Middle frontal gyrus (tissue), 1 donor: Measurements from ENCODE around the gene GPSM1.

Source experiments
- DNase-seq: peaks from one replicate; pipeline ENCODE4 v3.0.0-alpha.2; 2015; ENCODE audit warnings: low spot score; ENCODE audit errors: extremely low spot score

The GPSM1 gene

DNA sequence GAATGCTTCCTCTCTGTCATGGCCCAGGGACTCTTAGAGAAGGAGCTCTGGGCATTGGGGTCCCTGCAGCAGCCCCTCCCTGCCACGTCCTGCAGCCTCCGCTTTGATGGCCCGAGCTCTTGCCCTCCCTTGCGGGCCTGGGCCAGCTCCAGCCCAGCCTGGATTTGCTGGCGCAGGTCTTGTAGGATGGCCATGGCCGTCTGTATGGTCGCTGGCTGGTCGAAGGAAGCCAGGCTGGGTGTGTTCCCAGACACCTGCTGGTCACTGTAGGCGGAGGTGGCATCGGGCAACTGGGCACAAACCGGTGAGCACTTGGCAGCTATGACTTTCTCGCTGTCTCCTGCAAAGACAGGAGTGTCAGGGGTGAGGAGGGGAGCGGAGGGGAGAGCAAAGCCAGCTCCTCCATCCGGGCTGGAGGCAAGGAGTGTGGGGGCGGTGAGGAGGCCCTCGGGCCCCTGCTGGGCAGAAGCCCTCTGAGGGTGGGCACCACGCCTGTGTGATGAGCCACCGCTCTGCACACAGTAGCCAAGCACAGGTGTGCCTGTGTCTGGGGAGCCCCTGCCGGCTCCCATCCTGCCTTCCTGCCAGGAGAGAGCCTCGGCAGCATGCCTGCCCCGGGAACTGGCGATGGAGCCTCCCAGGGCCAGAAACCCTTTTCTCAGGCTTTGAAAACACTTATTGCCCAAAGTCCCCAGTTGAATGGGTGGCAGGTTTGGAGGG lies 35.9 kb upstream of the GPSM1 start:
- DNase-seq, result no peak

DNA sequence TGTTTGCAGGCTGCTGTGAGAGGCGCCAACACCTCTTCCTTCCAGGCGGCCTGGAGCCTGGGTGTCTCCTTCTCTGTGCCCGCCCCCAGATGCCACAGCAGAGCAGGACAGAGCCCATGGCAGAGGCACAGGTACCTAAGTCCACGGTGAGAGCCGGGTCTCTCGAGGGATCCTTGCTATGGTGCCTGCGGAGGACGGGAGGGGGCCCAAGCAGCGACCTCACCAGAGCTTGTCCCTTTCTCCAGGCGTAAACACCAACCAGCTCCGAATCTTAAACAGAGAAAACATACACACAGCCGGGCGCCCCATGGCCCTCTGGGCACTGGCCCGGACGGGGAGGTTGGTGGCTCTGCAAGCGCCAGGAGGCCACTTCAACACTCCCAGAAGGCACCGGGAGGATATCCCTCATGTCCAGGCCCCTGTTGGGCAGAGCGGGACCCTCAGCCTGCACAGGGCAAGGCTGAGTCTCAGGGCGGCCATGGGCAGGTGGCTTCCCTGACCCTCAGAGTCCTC lies 35.3 kb upstream of the GPSM1 start:
- DNase-seq, result no peak

DNA sequence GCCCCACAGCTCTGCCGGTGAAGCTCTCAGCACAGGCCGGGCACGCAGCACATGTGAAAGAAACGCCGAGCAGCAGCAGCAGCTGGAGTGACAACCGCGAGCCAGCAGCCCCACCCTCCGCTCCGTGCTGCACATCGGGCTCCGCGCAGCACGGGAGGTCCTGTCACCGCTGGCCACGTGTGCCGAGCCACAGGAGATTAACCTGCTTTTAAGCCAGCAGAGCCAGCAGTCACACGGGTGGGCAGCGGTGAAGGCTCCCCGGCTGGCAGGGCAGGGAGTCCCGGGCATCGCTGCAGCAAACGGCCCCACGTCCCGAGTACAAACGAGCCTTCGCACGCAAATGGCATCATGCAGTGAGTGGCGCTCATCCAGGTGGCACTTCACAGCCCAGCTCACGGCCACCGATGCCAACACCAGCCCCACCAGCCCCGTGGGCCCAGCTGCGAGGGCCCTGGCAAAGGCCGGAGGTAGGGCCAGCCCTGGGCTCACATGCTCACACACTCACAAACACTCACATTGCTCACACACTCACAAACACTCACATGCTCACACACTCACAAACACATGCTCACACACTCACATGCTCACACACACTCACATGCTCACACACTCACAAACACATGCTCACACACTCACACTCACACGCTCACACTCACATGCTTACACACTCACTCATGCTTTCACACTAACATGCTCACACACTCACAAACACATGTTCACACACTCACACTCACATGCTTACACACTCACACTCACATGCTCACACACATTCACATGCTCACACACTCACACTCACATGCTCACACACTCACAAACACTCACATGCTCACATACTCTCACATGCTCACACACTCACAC lies 34.5 kb upstream of the GPSM1 start:
- no peak for DNase-seq

DNA sequence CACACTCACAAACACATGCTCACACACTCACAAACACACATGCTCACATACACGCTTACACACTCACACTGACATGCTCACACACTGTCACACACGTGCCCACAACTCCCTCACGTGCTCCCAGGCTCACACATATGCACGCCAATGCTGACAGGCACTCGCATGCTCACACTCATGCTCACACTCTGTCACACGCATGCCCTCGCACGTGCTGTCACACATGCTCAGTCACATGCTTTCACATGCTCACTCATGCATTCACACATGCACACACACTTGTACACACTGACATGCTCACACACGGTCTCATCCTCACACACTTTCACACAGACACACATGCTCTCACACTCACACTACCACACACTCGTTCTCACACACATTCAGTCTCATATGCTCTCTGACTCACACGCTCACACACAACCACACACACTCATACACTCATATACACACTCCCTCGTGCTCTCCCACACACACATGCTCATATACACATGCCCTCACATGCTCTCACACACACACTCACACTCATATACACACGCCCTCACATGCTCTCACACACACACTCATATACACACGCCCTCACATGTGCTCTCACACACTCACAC lies 33.8 kb upstream of the GPSM1 start:
- no peak for DNase-seq

DNA sequence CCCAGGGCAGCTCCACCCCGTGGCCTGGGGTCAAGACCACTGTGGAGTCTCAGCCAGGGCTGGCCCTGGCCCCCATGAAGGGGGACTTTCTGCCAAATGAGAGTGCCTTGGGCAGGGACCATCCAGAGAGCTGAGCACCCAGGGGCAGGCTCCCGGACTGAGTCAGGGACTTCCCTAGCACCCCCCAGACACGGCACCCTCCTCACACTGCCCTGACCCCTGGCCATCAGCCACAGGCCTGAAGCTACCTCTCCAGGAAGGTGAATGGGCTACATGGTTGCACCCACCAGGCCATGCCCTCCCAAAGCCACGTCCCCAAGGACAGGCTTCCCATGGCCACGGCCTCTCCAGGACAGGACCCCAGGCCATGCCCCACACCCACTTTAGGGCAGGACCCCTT lies 32.9 kb upstream of the GPSM1 start:
- DNase-seq, result no peak

DNA sequence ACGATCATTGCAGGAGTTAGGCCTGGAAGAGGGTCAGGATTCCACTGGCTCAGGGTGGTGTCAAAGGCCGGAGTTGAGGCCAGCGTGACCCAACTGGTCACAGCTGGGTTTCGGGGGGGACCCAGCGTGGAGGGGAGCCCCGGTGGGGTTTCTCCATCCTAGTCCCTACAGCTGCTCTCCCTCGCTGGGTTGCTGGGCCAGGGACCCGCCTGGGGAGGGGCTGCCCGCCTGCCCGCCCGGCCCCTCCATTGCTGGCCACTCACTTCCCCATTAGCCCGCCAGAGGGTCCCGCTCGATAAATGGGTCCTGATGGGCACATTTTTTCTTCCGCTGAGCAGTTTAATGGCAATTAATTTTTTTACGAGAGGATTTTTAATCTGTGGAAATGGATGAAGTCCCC lies 32.3 kb upstream of the GPSM1 start:
- DNase-seq, result no peak

DNA sequence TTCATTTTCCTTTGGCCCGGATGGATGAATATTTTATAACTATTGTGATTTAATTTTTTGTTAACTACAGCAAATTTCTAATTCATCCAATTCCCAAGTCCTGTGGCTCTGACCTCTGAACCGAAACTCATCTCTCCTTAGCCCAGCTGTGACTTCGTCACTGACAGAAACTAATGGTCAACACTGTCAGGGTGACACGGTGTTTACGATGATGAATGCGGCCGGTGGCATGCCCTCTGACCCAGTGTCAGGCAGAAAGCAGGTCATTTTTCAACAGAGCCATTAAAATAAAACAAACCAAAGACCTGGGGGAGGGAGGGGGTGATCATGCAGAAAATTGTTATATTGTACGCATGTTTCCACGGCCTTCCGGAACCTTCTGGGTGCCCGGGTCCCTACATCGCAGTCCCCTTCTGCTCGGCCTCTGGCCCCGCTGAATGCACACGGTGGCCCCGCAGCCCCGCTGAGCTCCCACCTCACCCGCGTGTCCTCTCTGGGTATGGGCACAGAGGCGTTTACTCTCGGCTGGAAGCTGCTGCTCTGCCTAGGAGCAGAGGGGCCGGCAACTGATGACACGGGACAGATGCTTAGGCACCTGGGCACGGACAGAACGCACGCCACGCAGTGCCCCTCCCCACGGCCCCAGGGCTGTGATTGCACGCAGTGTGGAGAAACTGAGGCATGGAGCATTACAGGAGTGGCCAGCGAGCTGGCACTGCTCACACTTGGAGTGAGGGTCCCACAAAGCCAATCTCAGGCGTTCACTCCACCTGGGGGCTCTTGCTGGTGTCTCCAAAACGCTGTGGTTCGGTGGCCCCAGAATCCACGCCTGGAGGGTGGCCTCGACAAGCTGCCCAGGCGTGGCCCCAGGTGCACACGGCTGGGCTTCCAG lies 31.6 kb upstream of the GPSM1 start:
- no peak for DNase-seq

DNA sequence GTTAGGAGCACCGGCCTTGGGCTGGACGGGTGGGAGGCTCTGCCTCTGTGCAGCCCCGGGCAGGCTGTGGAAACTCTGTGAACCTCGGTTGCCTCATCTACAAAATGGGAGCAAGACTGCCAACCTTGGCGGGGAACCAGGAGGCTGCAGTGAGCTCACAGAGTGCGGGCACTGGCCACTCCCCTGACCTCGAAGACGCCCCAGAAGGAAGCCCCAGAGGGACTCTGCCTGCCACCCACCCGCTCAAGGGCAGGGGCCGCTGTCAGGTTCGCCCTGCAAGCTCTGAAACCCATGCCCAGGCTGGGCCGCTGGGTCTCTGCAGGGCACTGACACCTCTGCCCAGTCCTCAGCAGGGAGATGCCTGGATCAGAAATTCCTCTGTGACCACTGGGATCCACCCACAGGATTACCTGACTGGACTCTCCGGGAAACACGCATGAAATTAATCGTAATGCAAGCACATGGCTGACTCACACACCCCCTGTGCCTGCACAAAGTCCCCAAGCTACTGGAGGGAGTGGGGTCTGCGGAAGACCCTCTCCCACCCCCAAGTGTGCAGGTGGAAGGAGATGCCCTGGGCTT lies 30.8 kb upstream of the GPSM1 start:
- DNase-seq, result no peak

DNA sequence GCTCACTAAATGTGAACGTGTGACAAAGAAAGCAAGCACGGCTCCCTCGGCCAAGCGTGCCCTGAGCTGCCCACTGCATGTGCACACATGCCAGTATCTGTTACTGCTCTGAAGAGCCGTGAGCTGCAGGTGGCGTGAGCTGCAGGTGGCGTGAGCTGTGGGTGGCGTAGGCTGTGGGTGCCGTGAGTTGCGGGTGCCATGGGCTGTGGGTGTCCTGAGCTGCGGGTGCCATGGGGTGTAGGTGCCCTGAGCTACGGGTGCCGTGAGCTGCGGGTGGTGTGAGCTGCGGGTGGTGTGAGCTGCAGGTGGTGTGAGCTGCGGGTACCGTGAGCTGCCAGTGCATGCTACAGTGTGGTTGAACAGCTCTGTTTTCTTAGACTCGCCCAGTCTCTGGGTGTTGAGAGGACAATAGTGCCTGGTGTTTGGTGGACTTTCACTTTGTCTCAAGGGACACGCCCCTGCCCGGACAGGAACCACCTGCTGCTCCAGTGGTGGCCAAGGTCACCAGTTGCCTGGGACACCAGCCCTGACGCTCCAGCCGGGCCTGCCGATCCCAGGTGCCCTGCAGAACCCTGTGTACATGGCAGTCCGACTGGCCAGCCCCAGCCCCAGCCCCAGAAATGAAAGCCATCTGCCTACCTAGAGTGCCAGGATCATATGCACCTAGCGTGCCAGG lies 30.2 kb upstream of the GPSM1 start:
- DNase-seq, result no peak

DNA sequence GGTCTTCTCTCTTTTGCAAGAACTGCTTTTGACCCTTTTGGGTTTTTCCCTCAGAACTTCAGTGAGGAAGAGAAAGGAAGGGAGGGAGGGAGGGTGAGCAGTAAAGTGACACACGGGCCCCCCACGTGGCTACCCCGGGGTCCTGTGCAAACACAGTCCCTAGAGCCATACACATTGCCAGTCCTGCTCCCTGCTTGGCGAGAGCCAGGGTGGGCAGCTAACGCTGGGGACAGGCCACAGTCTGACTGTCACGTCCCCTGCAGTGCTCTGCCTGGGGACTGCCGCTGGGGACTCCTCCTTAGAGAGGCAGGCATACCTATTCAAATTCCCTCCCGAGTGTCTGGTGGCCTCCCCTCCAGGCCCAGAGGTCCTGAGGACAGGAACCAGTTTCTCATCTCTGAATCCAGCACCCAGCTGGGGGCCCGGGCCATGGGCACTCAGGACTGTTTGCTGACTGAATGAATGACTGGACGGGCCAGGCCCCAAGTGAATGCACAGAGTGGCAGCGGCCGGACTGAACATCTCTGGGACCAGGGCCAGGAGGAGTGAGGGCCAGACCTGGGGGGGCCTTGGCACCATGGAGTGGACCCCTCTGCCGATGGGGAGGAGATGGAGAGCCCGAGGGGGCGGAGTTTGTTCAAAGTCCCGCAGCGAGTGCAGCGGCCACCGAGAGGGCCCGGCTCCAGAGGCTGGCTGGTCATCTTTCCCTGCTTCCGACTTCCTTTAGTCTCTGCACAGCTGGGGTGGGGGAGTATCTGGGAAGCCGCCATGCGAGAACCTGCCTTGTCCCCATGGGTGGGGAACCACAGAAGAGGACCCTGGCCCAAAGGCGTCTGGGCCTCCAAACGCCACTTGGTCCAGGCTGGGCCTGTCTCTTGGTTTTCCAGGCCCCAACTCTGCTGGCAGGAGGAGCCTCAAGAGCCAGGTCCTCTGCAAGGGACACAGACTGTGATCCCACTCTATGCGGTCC lies 29.3 kb upstream of the GPSM1 start:
- DNase-seq, result no peak

DNA sequence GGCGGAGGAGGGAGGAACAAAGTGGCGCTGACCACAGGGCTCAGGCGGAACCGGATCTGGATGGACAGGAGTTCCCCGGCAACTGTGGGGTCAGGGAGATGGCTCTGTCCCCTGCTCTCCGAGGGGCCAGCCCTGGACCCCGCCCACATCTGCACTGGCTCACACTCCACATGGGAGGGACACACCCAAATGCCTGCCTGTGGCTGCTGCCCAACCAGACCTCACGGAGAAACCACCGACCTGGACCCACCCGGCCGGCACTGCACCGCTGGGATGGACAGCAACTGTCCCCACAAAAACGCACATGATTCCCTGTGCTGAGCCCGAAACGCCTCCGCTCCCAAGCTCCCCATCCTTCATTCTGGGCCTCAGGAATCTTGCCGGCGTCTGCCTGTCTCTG lies 28.2 kb upstream of the GPSM1 start:
- DNase-seq, result no peak

DNA sequence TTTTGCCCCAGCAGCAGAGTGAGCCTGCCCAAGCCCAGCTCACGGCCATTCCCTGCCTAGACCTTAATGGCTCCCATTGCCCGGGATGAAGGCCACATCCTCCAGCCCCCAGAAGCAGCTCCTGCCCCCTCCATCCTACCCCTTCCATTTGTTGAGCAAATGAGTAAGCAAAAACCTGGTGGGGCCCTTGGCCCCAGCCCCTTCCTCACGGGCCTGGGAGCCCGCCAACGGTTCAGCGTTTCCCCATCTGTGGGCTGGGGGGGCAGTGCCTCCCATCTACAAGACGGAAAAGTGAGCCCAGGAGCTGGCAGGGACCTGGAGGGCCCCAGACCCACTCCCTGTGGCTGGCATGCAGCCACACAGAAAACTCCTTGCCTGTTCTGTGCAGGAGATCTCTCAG lies 27.8 kb upstream of the GPSM1 start:
- DNase-seq, result no peak

DNA sequence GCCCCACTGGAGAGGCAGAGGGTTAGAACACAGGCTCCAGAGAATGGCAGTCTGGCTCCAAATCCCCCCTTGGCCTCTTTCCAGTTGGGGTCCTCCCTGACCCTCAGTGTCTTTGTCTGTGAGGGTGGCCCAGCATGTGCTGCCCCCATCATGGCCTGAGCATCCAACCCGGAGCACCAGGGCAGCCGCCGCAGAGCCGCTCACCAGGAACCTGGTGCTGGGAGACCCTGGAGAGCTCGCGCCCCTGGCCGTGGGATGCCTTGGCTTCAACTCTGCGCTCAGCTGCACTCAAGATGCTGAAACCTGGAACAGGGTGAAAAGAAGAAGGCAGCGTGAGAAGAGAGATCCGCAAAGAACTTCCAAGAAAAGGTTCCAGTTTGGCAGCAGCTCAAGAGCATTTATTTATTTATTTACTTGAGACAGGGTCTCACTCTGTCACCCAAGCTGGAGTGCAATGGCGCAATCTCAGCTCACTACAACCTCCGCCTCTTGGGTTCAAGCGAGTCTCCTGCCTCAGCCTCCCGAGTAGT lies 27.3 kb upstream of the GPSM1 start:
- no peak for DNase-seq

DNA sequence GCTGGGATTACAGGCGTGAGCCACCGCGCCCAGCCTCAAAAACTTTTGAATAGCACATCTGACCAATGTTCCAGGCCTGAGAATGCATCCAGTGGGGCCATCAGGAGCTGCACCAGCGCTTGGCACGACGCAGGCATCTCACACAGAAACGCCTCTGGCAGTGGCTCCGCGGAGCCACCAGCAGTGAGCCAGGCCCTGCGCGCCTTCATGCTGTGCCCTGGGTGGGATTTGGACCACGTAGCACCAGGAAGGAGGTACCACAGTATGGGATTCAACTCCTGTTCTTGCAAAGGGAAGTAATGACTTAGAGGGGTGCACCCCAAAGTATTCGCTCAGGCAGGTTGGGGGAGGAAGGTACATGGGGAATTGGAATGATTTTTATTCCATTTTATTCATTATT lies 26.5 kb upstream of the GPSM1 start:
- no peak for DNase-seq

DNA sequence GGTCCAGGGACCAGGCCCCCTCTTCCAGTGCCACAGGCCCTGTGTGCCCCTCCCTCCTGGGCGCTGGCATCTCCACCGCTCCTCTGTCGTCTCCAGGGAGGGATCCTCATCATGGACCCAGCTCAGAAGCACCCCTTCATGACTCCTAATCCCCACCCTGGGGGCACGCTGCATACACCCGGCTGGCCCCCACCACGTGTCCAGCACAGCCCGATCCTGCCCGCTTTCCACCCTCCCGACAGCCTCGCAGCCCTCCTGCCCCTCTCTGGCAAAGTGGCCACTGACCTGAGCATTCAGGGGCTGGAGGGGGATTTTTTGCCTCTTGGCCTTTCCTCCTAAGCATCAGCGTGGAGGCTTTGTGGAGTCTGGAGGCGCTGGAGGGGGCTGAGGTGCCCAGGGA lies 24.8 kb upstream of the GPSM1 start:
- no peak for DNase-seq

DNA sequence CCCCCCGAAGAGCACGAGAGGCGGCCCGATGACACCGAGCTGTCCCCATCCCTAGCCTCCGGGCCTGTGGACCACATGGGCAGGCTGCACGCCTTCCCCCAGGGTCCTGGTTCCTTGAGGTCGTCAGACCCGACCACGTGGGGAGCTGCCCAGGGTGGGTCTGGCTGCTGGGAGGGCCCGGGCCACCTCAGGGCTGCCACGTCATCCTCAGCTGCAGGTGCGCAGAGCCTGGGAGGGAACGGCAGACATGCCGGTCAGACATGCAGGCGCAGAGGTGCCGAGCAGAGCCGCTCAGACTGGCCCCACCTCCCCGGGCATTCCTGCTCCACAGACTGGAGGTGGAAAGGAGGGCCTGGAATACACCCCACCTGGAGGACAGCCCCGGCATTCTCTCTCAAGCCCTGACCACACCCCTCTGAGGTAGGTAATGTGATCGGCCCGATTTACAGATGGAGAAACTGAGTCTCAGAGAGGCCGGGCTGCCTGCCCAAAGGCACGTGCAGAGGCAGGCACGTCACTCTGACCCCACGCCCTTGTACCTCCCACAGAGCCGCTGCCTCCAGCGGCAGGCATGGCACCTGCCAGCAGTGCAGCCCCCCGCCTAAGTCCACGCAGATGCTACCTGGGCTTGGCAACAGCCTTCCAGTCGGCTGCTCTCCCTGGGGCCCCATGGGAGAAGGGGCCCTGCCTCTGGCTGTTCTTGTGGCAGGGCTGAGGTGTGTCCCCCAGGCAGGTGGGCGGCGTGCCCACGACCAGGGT lies 24.1 kb upstream of the GPSM1 start:
- no peak for DNase-seq

DNA sequence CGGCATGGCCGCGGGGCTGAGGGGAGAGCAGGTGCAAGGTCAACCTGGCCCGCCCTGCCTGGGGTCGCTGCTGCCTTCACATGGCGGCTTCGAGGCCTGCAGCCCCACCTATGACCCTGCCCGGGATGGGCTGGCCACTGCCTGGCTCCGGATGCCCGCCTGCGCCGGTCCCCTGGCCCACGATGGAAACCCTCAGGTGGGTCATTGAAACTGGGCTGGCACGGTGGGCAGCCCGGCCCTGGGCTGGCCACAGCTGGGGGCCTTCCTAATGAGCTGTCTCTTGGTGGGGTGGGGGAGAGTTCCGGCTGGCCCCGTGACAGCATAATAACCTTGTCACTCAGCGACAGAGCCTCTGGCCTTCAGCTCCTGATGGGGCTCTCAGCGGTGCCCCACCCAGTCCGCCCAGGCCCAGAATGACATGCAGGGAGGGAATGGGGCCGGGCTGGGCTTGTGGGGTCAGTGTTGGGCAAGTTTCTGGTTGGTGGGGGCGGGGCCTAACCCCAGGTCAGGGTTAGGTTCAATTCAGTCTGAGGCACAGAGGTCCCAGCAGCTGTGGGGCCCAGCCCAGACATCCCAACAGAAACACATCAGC lies 23.4 kb upstream of the GPSM1 start, which contains the start of gene CCDC187:
TSS of gene CCDC187 (minus strand) at position 270 of the 592 bp plus-strand sequence. CDS start at position 6, 264 bp downstream.
- DNase-seq, result no peak

DNA sequence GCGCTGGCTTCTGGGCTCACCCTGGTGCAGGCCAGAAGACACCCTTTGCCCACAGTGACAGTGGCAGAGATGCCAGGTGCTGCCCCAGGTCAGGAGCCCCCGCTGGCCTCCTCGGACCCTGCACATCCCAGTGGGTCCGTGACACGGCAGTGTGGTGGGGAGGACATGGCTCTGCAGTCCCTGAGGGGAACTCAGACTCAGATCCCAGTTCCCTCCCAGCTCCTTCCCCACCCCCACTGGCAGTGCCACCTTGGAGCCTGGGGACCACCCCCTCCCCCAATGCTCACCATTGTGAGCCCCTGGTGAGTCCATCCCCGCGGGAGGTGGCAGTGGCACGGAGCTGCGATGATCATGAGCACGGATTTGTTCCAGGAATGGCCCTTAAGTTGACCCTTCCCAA lies 22.9 kb upstream of the GPSM1 start:
- no peak for DNase-seq
